ELF-1 (cell line): ENCODE measurements around the gene STRIP1.

ENCODE experiments used
- DNase-seq: peaks from one replicate; pipeline ENCODE4 v3.0.0-alpha.2; 2016; ENCODE audit warnings: low read depth, low spot score

The STRIP1 gene

GRCh38 chr1:110049801-110050601, 15.6 kb downstream of the STRIP1 start:
- DNase-seq, result no peak

DNA sequence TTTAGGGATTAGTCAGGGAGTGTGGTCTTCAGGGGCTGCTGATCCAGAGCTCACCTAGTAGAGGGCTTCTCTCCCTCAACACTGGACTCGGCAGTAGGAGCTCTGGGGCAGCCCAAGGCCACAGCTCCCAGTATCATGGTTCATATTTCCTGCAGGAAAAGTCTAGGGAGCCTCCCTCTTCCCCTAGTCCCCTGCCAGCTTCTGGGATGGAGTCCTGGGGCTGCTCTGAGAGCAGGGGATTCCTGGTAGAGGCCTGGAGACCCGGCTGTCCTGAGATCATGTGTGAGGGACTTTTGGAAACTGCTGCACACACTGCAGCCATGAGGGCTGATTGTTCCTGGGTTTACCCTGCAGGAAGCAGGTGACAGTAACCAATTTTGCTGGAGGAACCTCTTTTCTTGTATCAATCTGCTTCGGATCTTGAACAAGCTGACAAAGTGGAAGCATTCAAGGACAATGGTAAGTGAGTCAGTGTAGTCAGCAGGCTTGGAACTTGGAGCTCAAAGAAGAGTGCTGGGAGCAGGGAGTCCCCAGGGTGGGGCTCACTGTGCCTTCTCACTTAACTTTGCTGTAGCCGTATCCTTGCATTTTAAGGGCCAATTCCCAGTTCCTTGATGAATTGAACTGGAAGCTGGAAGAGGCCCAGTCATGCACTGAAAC, 16.3 kb downstream of the STRIP1 start:
- DNase-seq, result no peak

DNA sequence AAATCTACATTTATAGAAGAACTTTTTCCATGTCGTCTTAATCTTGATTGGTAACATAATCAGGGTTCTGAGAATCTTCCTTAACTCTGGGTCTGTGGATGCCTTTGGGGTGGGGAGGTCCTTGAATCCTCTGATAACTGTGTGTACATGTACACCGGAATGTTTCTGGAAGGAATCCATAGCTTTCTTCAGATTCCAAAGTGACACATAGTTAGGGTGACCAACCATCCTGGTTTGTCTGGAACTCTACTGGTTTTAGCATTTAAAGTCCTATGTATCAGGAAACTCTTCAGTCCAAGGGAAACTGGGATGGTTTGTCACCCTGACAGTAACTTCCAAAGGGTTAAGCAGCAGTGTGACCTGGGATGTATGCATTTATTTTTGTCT, 16.8 kb downstream of the STRIP1 start:
- no peak for DNase-seq

GRCh38 chr1:110053552-110054428, 19.4 kb downstream of the STRIP1 start:
- peak; percentile 84 for DNase-seq

DNA sequence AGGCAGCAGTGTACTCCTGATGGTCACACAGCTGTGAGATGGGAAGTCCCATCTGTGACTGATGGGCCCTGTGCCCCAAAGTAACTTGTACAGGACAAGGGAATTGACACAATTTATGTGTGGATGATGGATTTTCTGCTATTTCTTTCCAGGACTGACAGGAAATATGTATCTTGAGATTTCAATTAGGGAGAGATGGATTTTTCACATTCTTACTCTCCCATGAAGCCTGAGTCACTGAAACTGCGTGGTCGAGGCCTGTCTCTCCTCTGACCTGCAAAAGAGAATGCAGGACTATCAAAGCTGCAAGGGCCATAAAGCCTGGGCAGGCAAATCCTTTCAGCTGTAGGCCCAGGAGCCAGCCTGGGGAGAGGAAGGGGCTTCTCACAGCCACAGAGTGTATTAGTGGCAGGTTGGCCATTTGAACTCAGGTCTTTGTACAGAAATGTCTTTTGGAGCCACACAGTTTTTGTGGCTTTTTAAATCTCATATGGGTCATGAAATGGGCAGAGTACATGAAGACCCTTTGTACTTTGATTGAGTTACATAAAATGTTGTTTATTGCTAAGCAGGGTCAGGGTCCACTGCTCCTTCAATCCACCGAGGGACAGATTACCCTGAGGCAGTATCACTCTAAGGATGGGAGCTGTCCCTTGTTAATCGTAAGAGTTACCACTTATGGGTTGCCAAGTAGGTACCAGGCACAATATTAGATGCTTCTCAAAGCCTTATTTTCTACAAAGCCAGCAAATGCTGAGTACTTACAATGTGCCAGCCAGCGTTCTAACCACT, 21.3 kb downstream of the STRIP1 start:
- DNase-seq, result no peak

- DNase-seq, result no peak
Observed at GRCh38 chr1:110056285-110056683, 21.9 kb downstream of the STRIP1 start.

- no peak for DNase-seq
Observed at GRCh38 chr1:110056776-110057175, 22.4 kb downstream of the STRIP1 start.

DNA sequence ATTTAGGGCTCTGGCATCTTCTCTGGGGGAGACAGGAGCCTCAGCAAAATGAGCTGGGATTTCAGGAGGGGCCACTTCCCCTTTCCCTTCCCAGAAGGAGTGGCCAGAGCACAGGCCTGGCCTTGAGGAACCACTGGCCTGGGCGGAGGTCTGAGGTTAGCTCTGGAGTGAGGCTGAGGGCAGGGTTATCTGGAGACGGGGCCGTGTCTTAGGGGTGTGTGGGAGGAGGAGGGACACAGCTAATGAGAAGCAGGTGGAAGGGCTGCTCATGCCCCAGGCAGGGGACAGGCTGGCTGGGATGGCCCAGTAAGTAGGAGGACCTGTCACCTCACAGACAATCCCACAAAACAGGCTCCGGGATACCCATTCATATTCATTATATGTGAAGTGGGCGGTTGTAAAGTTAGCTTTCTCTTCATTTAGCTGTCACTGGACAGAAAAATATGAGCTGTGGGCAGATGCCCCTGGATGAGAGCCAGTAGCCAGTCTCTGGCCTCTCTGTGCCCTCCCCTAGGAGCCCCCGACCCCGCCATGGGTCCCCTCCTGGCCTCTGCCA, 23.6 kb downstream of the STRIP1 start:
- peak; percentile 59 for DNase-seq

GRCh38 chr1:110058591-110058990, 24.2 kb downstream of the STRIP1 start:
- no peak for DNase-seq

GRCh38 chr1:110059133-110059863, 24.9 kb downstream of the STRIP1 start:
- peak; percentile 59 for DNase-seq

DNA sequence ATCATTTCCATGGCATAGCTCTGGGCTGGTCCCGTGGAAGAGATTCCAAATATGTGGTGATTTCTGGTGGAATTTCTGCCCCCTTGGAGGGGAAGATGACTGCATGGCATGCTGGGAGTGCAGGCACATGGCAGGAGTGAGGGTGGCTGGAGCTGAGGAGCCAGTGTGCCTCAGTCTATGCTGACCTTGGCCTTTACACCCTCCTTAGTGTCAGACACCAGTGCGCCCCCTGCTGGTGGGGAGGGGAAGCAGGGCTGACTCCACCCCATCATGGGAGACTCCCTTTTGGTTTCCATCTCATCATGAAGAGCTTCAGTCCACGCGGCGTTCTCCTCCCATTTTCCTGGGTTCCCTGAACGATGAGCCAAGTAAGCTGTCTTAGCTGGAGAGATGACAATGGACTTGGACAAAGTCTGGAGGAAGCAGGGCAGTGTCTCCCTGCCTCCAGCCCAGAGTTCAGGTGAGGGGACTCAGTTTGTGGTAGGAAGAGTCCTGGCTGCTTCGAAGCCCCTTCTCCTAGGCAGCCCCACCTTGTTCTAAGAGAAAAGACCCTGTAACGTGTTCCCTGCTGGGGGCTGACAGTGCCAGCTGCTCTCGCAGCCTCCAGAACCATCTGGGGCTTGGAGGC, 25.7 kb downstream of the STRIP1 start:
- peak; percentile 72 for DNase-seq

DNA sequence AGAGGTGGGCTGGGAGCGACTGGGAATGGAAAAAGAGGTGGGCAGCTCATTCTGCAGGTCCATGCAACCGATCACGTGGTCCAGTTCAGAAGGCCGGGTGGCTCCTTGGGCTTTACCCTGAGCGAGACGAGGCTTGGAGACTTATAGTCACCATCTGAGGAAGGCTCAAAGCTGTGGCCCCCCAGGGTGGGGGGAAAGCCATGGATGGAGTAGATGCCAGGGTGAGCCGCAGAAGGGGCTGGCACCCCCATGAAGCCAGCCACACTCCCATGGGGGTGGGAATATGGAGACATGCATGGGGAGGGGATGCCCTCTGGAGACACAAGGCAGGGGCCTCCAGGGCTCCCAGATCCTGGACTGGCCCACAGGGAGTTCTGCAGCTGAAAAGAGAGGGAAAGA, 26.2 kb downstream of the STRIP1 start:
- no peak for DNase-seq

DNA sequence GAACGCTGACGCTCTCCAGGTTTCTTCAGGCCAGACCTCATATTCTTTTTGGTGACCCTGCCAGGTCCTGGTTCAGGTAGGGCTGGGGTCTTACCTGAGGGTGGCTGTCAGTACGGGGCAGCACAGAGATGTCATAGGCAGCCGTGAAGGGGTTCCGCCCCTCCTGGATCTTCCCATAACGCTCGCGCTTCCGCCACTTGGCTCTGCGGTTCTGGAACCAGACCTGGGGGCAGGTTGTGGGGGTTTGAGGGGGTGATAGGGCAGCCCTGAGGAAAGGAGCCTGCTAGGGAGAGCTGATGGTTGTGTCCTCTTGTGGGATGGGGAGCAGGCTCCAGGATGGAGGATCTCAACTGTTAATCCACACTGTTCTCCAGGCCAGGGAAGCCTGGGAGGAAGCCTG, 26.9 kb downstream of the STRIP1 start:
- DNase-seq, result no peak

DNA sequence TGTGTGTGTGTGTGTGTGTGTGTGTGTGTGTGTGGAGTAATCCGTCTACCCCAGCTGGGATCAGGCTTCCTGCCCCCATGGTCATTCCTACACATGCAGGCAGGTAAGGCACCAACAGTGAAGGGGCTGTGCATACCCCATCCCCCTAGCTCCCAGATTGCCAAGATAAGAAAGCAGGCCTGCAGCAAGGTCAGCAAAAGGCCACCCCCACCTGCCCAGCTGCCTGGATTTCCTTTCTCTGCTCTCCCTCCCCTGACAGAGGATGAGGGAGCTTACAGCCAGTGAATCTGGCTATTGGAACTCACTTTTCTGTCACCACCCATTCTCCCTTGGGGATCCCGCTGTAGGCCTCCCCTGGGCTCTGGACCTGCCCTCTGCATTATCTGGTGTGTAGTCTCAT, 28.2 kb downstream of the STRIP1 start:
- peak; percentile 57 for DNase-seq

GRCh38 chr1:110063781-110064180, 29.4 kb downstream of the STRIP1 start:
- DNase-seq, result no peak

- no peak for DNase-seq
Observed at GRCh38 chr1:110064576-110065337, 30.3 kb downstream of the STRIP1 start.

- DNase-seq, result no peak
Observed at GRCh38 chr1:110065841-110066240, 31.4 kb downstream of the STRIP1 start.

GRCh38 chr1:110067479-110067892, 33.1 kb downstream of the STRIP1 start:
- DNase-seq, result peak; percentile 53
